GM18507 (cell line): ENCODE data around the gene PYHIN1.

Experiments used
- DNase-seq: peaks from one replicate; pipeline ENCODE4 v3.0.0; 2011; ENCODE audit warnings: low read depth; ENCODE audit not compliant: insufficient read length; ENCODE audit errors: extremely low spot score
- FAIRE-seq: peaks from 2 replicates; lab custom pipeline; 2011; peaks lifted over from hg19 to GRCh38; lab: Jason Lieb, UNC

PYHIN1 gene

DNA sequence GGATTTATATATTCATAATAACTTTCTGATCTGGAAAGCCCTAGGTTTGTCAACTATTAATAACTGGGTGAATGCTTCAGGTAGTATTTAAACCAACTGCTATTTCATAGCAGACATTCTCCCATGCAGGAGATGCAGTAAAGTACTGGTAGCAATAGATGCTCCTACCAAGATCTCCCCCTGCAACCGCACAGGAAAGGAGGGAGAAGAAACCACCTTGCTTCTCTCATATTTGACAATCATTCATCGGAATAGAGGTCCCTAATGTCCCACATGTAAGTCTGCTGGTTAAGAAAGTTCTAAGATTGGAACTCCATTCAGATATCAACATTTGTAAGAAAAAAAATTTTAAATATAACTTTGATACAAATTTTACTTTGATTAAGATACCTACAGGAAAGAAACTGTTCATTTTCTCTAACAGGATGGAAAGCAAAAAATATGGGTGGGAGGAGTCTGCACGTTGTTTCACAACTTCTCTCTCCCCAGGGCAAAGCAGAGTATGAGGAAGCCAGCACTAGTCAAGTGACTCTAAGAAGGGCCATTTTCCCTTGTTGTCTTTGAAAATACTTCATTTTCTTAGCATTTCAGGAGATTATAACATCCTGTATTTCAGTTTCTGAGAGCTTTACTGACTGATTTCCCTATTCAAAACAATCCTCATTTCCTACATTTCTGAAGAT lies at the start of gene PYHIN1:
TSS of gene PYHIN1 (plus strand) at position 498 of the 683 bp plus-strand sequence. CDS start 5,359 bp downstream, outside the sequence.
- DNase-seq (no peak), FAIRE-seq (peak; percentile 39)

- FAIRE-seq (no peak), DNase-seq (no peak)
Observed at GRCh38 chr1:158893654-158894053, 37.7 kb upstream of the PYHIN1 start.

DNA sequence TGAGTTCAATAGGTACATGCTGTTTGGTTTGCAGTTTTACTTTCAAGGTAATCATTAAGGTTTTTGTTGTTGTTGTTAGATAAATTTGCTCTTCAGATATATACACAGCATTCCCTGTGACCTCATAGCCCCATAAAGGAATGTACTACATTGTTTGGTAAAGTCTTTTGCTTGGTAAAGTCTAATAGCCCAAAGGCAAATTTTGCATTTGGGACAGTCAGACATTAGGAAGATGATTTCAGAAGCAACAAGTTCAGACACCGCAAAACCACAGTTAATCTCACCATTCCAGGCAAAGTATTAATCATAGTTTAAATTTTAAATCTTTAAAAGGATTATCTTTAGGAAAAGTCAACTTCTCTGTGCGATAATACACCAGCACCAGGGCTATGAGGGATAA lies 32.6 kb upstream of the PYHIN1 start:
- no peak for DNase-seq
- FAIRE-seq, result no peak

DNA sequence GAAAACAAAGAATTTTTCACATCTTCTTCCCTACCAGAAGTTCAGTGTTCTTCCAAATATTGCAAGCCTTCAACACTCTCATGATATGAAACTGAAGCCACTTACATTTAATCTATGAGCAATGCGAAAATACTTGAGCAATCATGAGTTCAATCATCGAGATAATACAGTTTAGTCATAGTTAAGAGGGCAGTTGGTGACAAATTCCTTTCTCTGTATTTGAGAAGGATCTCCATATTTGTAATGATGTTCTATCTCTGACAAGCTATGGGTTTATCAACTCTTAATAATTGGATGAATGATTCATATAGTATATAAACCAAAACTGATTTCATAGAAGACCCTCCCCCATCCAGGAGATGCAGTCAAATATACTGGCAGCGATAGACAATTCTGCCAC lies 29.7 kb upstream of the PYHIN1 start:
- DNase-seq, result no peak
- no peak for FAIRE-seq

DNA sequence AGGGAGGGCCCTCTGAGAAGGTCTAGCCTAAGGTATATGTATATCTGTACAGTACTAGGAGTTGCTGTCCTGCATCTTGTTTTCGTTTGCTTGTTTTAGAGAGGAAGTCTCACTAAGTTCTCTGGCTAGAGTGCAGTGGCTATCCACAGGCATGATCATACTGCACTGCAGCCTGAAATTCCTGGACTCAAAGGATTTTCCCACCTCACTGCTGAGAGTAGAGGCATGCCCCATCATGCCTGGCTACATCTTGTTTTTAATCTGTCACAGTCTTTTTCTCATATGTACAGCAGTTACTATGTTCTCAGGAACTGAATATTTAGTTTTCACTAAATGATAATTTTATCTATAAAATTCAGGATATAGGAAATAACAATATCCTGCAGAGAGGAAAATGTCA lies 15.3 kb upstream of the PYHIN1 start:
- no peak for FAIRE-seq

DNA sequence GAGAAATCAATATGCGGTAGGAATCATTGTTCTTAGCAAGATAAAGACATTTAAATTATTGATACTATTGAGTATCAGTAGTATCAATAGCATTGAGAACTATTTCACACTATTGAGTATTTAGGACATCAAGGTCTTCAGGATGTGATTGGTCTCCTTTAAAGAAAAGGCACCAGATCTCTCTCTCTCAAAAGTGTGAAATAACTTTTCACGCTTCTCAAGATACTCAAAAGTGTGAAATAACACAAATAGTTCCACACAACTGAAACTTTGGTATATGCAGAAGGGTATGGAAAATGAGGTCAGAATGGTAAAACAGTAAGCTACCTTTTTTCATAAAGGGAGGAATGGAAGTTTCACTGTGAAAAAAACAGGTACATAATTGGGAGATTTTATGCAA lies 6.7 kb upstream of the PYHIN1 start:
- FAIRE-seq (no peak), DNase-seq (no peak)

More for the DNA sequence above, 15.3 kb upstream of the PYHIN1 start:
- no peak for DNase-seq

DNA sequence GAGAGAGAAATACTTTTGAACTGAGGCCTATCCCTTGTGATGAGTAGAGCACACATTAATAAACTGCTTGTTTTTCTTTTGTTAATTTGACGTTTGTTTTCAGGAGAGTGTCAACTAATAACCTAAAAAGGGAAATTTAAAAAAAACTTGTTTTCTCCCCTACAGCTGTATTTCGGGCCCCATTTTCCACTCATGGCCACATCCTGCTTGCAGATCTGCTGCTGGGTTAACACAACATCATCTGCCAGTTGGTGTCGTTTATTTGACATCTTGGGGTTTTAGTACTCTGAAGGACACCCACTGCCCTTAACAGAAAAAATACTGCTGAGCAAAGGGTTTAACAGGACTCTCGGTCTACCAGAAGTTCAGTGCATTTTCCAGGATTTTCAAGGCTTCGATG lies 848 bp upstream of the PYHIN1 start:
- DNase-seq, result no peak
- peak; percentile 70 for FAIRE-seq

DNA sequence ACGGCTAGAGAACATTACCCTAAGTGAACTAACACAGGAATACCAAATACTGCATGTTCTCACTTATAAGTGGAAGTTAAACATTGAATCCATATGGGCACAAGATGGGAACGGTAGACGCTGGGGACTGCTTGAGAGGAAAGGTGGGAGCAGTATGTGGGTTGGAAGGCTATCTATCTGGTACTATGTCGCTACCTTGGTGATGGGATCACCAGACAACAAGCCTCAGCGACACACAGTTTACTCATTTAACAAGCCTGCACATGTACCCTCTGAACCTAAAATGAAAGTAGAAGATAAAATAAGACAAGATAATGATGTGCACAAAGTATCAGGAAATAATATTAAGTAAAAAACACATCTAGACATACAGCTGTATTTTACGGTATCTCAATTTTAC lies 819 bp downstream of the PYHIN1 start:
- peak; percentile 44 for FAIRE-seq
- no peak for DNase-seq

GRCh38 chr1:158933621-158934020 lies 2.3 kb downstream of the PYHIN1 start:
- DNase-seq (peak; percentile 11), FAIRE-seq (peak; percentile 63)

GRCh38 chr1:158939180-158939579 lies 7.8 kb downstream of the PYHIN1 start:
- FAIRE-seq (no peak), DNase-seq (no peak)

- no peak for FAIRE-seq
Observed at GRCh38 chr1:158941317-158941716, 10.0 kb downstream of the PYHIN1 start.

GRCh38 chr1:158942490-158942889 lies 11.1 kb downstream of the PYHIN1 start:
- FAIRE-seq (no peak), DNase-seq (no peak)

More at GRCh38 chr1:158941317-158941716, 10.0 kb downstream of the PYHIN1 start:
- no peak for DNase-seq

GRCh38 chr1:158943059-158943458 lies 11.7 kb downstream of the PYHIN1 start:
- no peak for FAIRE-seq
- no peak for DNase-seq

DNA sequence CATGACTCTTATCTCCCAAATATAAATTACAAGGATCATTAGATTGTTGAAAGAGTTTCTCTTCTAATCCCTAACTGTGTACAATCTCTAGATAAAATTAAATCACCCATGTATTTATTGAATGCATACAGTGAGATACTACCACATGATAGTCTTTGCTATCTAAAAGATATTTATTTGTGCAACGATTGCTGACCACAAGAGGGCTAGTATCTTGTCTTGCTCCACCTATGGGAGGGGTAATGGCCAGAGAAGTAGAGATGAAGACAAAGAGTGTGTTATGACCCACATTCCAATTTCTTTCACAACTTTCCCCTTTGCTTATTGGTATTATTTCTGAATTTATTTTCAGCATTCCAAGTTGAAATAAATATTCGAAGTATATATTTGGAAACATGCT lies 13.7 kb downstream of the PYHIN1 start:
- FAIRE-seq (peak; percentile 12), DNase-seq (no peak)

GRCh38 chr1:158946785-158947184 lies 15.4 kb downstream of the PYHIN1 start:
- FAIRE-seq (no peak), DNase-seq (no peak)

DNA sequence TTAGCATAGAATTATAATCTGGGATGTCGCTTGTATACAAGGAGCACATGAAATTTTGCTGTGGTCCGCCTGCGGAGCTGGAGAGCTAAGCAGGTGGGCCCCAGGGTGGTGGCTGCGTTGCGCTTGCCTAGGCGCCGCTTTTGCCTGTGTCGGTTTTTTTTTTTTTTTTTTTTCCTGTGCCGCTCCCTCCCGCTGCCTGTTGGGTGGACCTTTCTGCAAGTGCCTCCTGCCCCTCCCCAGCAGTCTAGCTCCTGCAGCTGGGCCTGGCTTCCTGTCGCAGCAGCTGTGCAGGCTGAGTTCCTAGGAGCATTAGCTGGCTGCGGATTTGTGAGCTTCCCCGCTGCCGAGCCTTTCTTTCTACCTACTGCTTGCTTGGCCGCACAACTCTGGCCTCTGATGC lies 20.6 kb downstream of the PYHIN1 start:
- peak; percentile 78 for FAIRE-seq
- peak; percentile 56 for DNase-seq

GRCh38 chr1:158952416-158952815 lies 21.1 kb downstream of the PYHIN1 start:
- DNase-seq, result peak; percentile 17

GRCh38 chr1:158961178-158961577 lies 29.8 kb downstream of the PYHIN1 start:
- FAIRE-seq (no peak), DNase-seq (no peak)

More at GRCh38 chr1:158952416-158952815, 21.1 kb downstream of the PYHIN1 start:
- peak; percentile 75 for FAIRE-seq

- no peak for DNase-seq
- no peak for FAIRE-seq
Observed at GRCh38 chr1:158962983-158963382, 31.6 kb downstream of the PYHIN1 start.

GRCh38 chr1:158969166-158969565 lies 37.8 kb downstream of the PYHIN1 start:
- DNase-seq (no peak), FAIRE-seq (no peak)

DNA sequence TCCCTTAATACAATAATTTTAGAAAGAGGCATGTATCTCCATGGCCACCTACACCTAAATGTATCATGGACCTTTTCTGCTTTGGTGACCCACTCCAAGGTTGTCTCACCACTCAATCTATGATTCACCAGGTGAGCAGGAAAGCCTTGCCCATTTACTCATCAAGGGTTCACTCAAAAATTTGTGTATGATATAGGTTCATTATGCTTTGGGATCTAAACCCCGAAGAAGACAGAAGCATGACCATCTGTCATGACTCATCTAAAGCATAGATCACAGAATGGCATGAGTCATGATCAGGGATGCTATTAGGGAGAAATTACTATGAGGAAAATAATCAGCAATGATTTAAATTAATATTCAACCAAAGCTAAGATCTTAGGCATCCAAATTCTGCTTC lies 38.5 kb downstream of the PYHIN1 start:
- no peak for FAIRE-seq
- no peak for DNase-seq

- DNase-seq (no peak), FAIRE-seq (no peak)
Observed at GRCh38 chr1:158972841-158973240, 41.5 kb downstream of the PYHIN1 start.
